Panc1 (cell line): ENCODE measurements around the gene BNIP3. TPM values are rescaled to one million over a fixed set of nuclear protein-coding genes. Genes with fewer than 3 reads are reported as not detected.

Experiments
- ATAC-seq: fragments of 200-7000 bp; cut with Tn5 transposase; 2 replicates; pipeline ENCODE4 v1.9.1; 2020; ENCODE audit warnings: mild to moderate bottlenecking, moderate library complexity
- BruUV-seq: library from RNA; stranded (reverse); fragments of 400-500 nt; replicated peaks from 2 replicates; lab custom pipeline; 2021; lab: Mats Ljungman, UMichigan
- CTCF ChIA-PET: fragments of 300-600 bp; sonication (Branson Sonifier 250); formaldehyde crosslinking; loops from one replicate; lab custom pipeline; 2022; ENCODE audit warnings: antibody characterized with exemption; lab: Charles Lee
- POLR2A ChIA-PET: fragments of 300-600 bp; sonication (Branson Sonifier 250); formaldehyde crosslinking; loops from one replicate; lab custom pipeline; 2022; ENCODE audit warnings: antibody characterized with exemption; lab: Charles Lee
- DNase-seq: peaks from one replicate; pipeline ENCODE4 v3.0.0-alpha.2; 2010; ENCODE audit warnings: low read depth, low spot score
- H3K27ac ChIP-seq: 2 replicates; pipeline ENCODE4 v1.5.1; 2011; ENCODE audit warnings: mild to moderate bottlenecking, low read length, inconsistent platforms
- H3K27me3 ChIP-seq: fragments of 200-500 bp; sonication (Bioruptor generic); 2 replicates; pipeline ENCODE4 v1.6.0; 2014; ENCODE audit warnings: low read length, inconsistent platforms; ENCODE audit not compliant: control insufficient read depth, insufficient read depth
- H3K36me3 ChIP-seq: fragments of 200-500 bp; sonication (Bioruptor generic); 2 replicates; pipeline ENCODE4 v1.5.1; 2014; ENCODE audit warnings: inconsistent platforms, mild to moderate bottlenecking, low read length, moderate library complexity; ENCODE audit not compliant: control insufficient read depth, insufficient read depth
- H3K4me1 ChIP-seq: 2 replicates; pipeline ENCODE4 v1.5.1; 2011; ENCODE audit warnings: inconsistent platforms, mild to moderate bottlenecking, low read length, moderate library complexity; ENCODE audit not compliant: control insufficient read depth, insufficient read depth
- H3K4me3 ChIP-seq, 2 experiments: 2 replicates each; pipeline ENCODE4 v1.5.1; 2011 to 2012; ENCODE audit warnings: low read depth in 2 of 2, low read length in 2 of 2, mild to moderate bottlenecking in 2 of 2, inconsistent platforms in 1 of 2, moderate library complexity in 1 of 2
- H3K9me3 ChIP-seq: fragments of 200-500 bp; sonication (Bioruptor generic); 2 replicates; pipeline ENCODE4 v1.5.1; 2014; ENCODE audit warnings: low read depth, mild to moderate bottlenecking, inconsistent platforms, low read length, moderate library complexity; ENCODE audit not compliant: control insufficient read depth, insufficient read depth
- POLR2AphosphoS5 ChIP-seq: IDR thresholded peaks from 2 replicates; pipeline ENCODE4 v1.6.1; 2012; ENCODE audit warnings: mild to moderate bottlenecking, low read depth, low read length, moderate library complexity
- SIN3A ChIP-seq: IDR thresholded peaks from 2 replicates; pipeline ENCODE4 v1.6.1; 2012; ENCODE audit warnings: low read depth, mild to moderate bottlenecking, low read length, moderate library complexity, borderline replicate concordance; ENCODE audit not compliant: insufficient read depth
- TCF7L2 ChIP-seq: IDR thresholded peaks from 2 replicates; pipeline ENCODE4 v1.6.1; 2011; ENCODE audit warnings: mild to moderate bottlenecking, low read depth, low read length, inconsistent platforms
- in situ Hi-C: cut with HindIII; loops from 2 replicates; pipeline ENCODE4 v1.10.0; 2016; ENCODE audit warnings: low sequenced_read_pairs, low pct_unique_long_range_greater_than_20kb
- intact Hi-C: fragments of 100-400 bp; cut with micrococcal nuclease; formaldehyde crosslinking; loops from one replicate; pipeline ENCODE4 v1.10.0; 2022; ENCODE audit not compliant: unreplicated experiment
- total RNA-seq: library from RNA; stranded (reverse); gene quantifications from one replicate; pipeline ENCODE4 v1.2.1, GENCODE V29; 2021; ENCODE audit not compliant: unreplicated experiment
- TF ChIP-seq, protein P1 (sequence below): fragments of 450-650 bp; IDR thresholded peaks from 2 replicates; pipeline ENCODE4 v1.5.1; 2017; ENCODE audit warnings: mild to moderate bottlenecking
- TF ChIP-seq, protein P2 (sequence below), 2 experiments: IDR thresholded peaks; 2 replicates each; pipeline ENCODE4 v1.6.1; 2011 to 2012; ENCODE audit warnings: low read depth in 2 of 2, control low read depth in 1 of 2, low read length in 1 of 2, mild to moderate bottlenecking in 1 of 2, moderate library complexity in 1 of 2; ENCODE audit not compliant: insufficient read depth in 1 of 2

Gene BNIP3
- total RNA-seq, 1 experiment from 2014 or later, result 67.8 TPM

DNA sequence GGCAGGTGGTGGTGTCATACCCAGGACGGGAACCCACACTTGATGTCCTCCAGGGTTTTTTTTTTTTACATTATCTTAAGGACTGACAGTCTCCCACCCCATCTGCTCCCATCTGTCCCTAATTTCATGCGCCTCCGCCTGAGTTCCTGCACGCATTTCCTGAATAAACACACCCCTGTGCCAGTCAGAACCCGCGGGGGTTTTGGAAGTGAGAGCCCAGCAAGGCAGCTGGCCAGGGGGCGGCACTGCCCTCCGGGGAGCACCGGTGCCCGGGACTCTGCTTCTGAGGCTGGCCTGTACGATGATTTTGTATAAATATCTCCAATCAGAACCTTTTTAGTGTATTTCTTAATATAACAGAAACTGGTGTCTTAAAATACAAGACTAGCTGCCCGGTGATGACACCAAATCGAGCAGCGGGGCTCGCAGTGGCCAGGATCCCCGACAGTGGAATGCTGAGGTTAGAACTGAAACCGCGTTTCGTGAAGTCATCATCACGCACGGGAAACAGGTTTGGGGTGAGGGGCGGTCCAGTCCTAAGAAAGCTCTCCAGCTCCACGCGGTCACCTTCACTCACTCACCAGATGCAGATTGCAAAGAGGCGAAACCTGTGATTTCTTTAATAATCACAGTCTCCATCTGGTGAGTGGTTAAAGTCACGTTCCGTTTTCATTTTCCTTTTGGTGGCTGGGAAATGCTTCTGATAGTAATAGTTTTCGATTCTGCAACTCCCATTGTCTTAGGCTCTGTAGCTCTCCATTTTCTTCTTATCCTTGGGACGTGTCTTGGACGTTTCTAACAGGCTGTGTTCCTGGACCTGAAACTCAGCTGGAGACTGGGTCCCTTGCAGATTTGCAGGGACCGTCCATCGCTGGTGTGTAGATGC, 19.7 kb downstream of the BNIP3 start:
- no peak for DNase-seq
- CTCF ChIA-PET, result no interaction called here
- Histone ChIP-seq H3K27ac (no peak overlapping the region), H3K9me3 (no peaks in the 10 kb centered on the region), H3K27me3 (no peaks in the 10 kb centered on the region), H3K36me3 (peaks cover 1% of the 10 kb centered on the region), H3K4me1 (no peaks in the 10 kb centered on the region), H3K4me3 (peak overlapping the region in 1 of 2 experiments; percentile 16; a peak in 1 of 4 replicates)
- BruUV-seq, result no TSS peak
- in situ Hi-C loops, result no loop called here
- intact Hi-C loops, result no loop called here
- no peak for TF ChIP-seq SIN3A
- TF ChIP-seq, protein P1, sequence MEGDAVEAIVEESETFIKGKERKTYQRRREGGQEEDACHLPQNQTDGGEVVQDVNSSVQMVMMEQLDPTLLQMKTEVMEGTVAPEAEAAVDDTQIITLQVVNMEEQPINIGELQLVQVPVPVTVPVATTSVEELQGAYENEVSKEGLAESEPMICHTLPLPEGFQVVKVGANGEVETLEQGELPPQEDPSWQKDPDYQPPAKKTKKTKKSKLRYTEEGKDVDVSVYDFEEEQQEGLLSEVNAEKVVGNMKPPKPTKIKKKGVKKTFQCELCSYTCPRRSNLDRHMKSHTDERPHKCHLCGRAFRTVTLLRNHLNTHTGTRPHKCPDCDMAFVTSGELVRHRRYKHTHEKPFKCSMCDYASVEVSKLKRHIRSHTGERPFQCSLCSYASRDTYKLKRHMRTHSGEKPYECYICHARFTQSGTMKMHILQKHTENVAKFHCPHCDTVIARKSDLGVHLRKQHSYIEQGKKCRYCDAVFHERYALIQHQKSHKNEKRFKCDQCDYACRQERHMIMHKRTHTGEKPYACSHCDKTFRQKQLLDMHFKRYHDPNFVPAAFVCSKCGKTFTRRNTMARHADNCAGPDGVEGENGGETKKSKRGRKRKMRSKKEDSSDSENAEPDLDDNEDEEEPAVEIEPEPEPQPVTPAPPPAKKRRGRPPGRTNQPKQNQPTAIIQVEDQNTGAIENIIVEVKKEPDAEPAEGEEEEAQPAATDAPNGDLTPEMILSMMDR, result no peak
- POLR2A ChIA-PET, result no interaction called here
- no peak; the same call in 1 of the 2 replicates for ATAC-seq

DNA sequence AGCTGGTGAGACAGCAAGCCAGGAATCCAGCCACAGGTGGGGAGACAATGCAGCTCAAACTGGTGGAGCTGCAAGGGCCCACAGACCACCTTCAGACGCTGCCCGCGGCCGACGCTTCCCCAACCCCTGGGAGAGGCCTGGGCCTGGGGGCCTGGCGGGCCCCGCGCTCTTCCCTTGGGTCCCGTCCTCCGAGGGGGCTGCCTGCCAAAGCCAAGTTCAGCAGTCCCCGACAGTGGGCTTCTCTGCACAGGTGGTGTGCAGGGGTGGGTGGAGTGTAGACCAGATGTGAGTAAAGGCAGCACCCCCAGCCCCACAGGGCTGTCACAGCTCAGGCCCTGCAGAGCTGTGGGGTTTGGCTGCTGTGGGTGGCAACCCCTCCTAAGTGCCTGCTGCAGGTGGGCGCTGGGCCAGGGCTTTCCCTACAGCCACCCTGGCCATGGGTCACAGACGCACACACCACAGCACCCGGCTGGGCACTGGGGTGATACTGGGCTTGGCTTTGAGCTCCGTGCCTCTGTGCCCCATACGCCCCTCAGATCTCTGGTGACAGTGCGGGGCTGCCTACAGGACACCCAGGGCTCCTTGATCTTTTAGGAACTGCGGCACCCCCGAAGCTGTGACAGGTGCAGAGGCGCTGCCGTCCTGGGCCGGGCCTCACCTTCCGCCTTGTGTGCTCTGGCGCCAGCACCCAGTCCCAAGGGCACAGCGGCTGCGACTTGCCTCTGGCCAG, 20.5 kb downstream of the BNIP3 start:
- no peaks in the 10 kb centered on the region for H3K27me3 ChIP-seq
- ATAC-seq (peak; percentile 19; the same call in 1 of the 2 replicates), DNase-seq (no peak)
- H3K4me1 ChIP-seq, result no peaks in the 10 kb centered on the region
- H3K4me3 ChIP-seq, result no peak overlapping the region
- TF ChIP-seq SIN3A, result no peak
- TF ChIP-seq POLR2AphosphoS5, result no peak
- TF ChIP-seq, protein P2, sequence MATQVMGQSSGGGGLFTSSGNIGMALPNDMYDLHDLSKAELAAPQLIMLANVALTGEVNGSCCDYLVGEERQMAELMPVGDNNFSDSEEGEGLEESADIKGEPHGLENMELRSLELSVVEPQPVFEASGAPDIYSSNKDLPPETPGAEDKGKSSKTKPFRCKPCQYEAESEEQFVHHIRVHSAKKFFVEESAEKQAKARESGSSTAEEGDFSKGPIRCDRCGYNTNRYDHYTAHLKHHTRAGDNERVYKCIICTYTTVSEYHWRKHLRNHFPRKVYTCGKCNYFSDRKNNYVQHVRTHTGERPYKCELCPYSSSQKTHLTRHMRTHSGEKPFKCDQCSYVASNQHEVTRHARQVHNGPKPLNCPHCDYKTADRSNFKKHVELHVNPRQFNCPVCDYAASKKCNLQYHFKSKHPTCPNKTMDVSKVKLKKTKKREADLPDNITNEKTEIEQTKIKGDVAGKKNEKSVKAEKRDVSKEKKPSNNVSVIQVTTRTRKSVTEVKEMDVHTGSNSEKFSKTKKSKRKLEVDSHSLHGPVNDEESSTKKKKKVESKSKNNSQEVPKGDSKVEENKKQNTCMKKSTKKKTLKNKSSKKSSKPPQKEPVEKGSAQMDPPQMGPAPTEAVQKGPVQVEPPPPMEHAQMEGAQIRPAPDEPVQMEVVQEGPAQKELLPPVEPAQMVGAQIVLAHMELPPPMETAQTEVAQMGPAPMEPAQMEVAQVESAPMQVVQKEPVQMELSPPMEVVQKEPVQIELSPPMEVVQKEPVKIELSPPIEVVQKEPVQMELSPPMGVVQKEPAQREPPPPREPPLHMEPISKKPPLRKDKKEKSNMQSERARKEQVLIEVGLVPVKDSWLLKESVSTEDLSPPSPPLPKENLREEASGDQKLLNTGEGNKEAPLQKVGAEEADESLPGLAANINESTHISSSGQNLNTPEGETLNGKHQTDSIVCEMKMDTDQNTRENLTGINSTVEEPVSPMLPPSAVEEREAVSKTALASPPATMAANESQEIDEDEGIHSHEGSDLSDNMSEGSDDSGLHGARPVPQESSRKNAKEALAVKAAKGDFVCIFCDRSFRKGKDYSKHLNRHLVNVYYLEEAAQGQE (IDR thresholded peaks at IDR 0.05; ENCODE audit: insufficient read depth in 1 of 2, low read depth in 2 of 2, low read length in 1 of 2), result no peak
- TF ChIP-seq, protein P1, result no peak
- no peak for TF ChIP-seq TCF7L2
- in situ Hi-C loops (no loop called here), intact Hi-C loops (no loop called here)
- POLR2A ChIA-PET, result no interaction called here
- no TSS peak for BruUV-seq
- no peaks in the 10 kb centered on the region for H3K9me3 ChIP-seq
- H3K36me3 ChIP-seq, result peaks cover 6% of the 10 kb centered on the region
- H3K27ac ChIP-seq, result no peak overlapping the region
- CTCF ChIA-PET, result no interaction called here
